ENCODE measurements around the gene SEMA4D.

DNA sequence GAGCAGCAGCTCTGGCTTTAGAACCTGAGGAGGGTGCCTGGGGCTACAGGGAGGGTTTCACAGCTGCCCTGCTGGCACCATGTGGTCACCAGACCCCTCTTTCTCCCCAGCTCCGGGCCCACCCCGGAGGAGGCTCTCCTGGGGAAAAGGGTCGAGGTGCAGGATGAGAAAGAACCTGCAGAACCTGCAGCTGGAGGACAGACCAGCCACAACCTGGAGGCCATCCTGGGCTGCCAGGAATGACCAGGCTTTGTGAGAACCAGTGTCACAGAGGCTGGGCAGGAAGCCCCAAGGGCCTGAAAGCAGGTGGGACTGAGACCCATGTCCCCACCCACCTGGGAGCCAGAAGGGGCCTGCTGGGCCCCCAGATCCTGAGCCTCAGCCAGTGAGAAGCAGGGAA lies 23.0 kb downstream of the SEMA4D start:
- TF ChIP-seq, protein P1, sequence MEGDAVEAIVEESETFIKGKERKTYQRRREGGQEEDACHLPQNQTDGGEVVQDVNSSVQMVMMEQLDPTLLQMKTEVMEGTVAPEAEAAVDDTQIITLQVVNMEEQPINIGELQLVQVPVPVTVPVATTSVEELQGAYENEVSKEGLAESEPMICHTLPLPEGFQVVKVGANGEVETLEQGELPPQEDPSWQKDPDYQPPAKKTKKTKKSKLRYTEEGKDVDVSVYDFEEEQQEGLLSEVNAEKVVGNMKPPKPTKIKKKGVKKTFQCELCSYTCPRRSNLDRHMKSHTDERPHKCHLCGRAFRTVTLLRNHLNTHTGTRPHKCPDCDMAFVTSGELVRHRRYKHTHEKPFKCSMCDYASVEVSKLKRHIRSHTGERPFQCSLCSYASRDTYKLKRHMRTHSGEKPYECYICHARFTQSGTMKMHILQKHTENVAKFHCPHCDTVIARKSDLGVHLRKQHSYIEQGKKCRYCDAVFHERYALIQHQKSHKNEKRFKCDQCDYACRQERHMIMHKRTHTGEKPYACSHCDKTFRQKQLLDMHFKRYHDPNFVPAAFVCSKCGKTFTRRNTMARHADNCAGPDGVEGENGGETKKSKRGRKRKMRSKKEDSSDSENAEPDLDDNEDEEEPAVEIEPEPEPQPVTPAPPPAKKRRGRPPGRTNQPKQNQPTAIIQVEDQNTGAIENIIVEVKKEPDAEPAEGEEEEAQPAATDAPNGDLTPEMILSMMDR (IDR thresholded peaks at IDR 0.05), result no peak
- TF ChIP-seq POLR2A (IDR thresholded peaks at IDR 0.05) (no peak), EP300 (IDR thresholded peaks at IDR 0.05) (no peak)
